Anterior cingulate cortex (tissue), 58 donors: ENCODE data around the gene MTTP.
"Not testable (repeated sequence)": the region's sequence is repeated elsewhere in the genome, so short reads cannot be mapped to it uniquely, and the experiment has no call there.

ENCODE experiments used
- DNase-seq, 58 donors: peaks; one replicate each; lab custom pipeline; 2025; lab: John Stamatoyannopoulos, UW

Gene MTTP

DNA sequence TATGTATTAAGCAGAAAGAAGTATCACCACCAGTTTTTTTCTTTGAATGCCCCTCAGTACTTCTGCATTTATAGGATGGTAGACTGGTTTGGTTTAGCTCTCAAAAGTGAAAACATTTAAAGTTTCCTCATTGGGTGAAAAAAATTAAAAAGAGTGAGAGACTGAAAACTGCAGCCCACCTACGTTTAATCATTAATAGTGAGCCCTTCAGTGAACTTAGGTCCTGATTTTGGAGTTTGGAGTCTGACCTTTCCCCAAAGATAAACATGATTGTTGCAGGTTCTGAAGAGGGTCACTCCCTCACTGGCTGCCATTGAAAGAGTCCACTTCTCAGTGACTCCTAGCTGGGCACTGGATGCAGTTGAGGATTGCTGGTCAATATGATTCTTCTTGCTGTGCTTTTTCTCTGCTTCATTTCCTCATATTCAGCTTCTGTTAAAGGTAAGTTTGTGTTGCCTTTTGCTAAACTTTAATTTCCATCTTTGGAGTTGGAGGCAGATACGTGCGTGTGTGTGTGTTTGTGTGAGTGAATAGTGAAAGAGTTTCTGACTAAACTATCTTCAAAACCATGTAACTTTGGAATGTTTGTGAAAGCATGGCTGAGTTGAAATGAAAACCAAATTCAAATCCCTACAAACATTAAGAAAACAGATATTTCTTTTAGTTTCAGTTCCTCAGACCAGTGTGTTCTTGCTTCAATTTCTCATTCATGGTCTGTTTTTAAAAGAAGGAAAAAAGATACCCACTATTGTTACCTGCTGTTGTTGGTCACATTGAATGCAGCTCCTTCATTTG lies at the start of gene MTTP:
Gene MTTP (plus strand): TSS at position 295 of the 795 bp plus-strand sequence. CDS start 86 bp downstream, at position 381.
- DNase-seq = no peak

DNA sequence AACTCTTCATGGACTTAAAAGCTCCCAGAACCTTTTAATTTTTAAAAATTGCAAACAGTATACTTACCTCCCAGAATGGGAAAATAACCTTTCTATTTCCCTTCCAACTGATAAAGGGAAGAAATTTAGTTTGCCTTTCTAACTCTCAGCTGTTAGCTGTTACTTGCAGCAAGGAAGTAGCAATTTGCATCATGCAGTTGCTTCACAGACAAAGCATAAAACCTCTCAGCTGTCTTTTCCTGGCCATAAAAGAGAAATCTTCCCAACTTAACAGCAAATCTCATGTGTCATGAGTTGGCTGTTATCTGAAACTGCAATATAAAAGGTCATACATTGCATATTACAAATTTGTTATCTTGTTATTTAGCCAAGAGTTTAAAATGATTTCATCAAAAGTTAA lies 45.4 kb upstream of the MTTP start:
- DNase-seq = no peak

DNA sequence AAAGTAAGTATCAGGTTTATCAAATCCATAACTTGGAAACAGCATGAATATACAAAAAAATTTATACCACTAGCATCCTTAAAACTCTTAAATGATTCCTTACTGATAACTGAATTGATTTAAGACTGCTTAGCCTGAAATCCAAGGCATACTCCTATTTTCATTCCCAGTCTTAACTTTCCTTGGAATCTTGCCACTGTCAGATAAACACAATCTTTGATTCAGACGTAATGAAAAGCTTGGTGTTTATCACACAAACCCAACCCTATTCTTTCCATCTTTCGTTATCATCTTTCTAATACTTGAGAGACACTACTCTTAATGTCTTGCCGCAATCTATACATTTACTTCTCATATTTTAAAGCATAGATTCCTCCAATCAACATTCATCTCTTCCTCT lies 44.7 kb upstream of the MTTP start:
- DNase-seq = no peak

DNA sequence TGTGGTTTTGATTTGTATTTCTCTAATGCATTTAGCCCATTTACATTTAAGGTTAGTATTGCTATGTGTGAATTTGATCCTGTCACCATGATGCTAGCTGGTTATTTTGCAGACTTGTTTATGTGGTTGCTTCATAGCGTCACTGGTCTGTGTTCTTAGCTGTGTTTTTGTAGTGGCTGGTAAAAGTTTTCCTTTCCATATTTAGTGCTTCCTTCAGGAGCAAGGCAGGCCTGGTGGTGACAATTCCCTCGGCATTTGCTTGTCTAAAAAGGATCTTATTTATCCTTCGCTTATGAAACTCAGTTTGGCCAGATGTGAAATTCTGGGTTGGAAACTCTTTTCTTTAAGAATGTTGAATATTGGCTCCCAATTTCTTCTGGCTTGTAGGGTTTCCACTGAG lies 39.9 kb upstream of the MTTP start:
- not testable (repeated sequence) for DNase-seq

DNA sequence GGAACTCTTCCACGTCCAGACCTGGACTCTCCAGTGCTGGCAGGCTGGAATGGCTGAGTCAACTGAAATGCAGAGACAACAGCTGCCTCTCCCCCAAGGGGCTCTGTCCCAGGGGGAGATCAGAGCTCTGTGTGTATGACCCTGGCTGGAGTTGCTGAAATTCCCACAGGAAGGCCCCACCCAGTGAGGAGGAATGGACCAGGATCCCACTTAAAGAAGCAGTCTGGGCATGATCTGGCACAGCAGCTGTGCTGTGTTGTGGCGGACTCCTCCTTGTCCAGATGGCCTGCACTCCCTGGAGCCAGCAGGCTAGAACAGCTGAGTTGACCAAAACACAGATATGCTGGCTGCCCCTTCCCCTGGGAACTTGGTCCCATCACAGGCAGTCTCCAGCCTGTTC lies 38.4 kb upstream of the MTTP start:
- DNase-seq = no peak

DNA sequence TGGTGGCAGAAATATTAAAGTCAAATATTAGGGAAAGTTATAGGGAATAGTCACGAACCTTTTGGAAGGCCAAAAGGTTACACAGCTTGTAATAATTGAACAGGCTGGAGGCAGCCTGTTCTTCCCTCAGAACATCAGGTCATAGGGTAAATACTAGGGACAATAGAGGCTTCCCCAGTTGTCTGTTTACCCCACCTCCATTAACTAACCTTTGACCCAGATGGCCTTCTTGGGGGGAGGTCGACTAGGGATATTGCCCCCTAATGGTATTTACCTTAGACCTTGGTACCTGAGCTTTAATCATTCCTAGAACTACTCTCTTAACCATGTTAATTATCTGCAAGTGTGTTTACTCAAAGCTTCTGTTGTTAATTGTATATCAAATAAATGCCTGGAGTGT lies 37.8 kb upstream of the MTTP start:
- no peak for DNase-seq

DNA sequence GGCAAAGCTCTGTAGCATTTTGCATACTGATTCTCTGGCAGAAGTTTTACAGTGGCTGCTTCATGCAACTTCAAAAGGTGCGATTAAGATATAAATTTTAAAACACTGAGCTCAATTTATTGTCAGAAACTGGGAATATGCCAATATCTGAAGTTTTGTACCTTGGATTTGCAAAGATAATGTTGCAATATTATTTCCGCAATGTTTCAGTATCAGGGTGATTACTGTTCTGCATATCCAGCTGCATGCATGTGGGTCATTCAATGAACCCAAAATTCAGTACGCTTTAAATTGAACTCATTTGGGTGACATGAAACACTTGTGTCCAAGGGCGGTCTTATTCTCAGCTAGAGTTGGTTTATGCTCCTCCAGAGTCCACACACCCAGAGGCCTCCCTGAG lies 37.0 kb upstream of the MTTP start:
- DNase-seq = no peak

DNA sequence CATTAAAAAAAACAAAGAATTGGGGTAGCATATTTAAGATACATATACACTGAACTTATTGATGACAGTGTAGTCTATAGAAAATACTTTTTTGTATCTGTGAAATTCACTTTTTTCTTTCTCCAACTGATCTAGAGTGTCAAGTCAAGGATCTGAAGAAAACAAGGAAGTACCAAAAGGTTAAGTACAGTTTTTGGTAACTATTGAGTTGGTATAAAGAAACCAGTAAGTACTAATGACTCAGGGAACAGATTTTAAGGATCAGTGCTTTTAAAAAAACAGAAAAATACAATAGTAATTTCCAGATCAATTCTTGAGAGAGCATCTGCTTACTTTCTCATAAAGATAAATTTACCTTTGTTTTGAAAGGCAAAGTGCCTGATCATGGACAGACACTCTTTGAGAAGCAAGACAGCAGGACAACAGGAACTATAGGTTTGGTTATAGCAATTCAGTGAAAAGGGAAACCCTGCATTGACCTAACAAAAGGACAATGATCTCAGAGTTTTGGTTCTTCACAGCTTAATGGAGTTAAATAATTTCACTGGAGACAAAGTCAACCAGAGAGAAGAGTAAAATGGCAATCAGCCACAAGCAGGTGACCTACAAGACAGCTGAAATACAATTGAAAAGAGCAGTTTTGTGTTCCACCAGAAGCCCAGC lies 34.2 kb upstream of the MTTP start:
- DNase-seq = no peak

DNA sequence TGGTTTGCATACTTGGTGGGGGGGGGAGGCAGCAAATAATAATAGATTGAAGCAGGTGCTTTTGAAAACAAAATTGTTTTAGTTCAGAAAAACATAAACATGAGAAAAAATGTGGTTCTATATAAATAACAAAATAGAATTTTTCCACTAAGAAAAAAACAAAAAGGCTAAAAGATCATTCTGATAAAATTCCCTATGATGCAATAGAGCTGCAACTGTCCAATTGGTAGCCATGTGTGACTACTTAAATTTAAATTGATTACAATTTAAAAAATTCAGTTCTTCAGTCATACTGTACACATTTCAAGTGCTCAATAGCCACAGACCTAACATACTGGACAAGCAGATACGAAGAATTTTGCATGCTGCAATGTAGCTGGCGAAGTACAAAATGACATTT lies 21.8 kb upstream of the MTTP start:
- no peak for DNase-seq

DNA sequence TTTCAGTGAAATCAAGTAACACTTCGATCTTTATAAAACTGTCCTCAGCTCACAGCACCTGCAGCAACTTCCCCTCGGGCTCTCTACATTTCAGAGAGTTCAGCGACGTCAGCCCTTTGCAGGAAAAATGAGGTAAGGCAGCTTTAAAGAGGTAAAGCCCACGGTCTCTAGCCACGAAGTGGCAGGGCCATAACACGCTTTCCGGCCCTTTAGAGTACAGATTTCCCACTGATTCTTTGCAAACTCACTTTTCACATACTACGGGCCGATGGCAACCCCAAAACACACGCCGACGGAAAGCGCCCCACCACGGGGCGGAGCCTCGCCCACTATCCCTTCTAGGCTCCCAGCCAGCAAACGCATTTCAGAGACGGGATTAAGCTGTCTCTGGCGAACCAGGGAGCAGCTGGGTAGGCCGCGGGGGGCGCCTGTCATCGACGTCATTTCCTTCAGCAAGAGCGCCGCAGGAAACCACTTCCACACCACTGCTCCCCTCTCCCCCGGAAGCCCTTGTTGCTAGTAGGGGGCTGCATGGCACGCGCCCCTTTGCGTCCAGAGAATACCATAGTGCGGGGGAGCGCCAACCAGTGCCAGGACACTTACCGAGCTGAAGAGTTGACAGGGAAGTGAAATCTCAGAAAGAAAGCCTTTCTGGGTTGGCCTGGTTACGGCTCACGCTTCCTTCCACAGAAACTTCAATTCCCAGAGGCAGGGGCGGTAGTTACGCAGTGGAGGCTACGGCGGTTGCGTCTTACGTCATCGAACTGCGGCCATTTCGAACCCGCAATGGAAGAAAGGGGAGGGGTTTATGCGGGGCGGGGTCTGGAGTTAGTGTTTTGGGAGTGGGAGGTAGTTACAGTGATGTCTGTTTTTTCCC lies 11.1 kb upstream of the MTTP start, which contains the start of gene TRMT10A:
Gene TRMT10A (minus strand): TSS at position 730 of the 877 bp plus-strand sequence. CDS start 4,701 bp downstream, outside the sequence.
- peak; percentile 86 to 100 (median 97) for DNase-seq

DNA sequence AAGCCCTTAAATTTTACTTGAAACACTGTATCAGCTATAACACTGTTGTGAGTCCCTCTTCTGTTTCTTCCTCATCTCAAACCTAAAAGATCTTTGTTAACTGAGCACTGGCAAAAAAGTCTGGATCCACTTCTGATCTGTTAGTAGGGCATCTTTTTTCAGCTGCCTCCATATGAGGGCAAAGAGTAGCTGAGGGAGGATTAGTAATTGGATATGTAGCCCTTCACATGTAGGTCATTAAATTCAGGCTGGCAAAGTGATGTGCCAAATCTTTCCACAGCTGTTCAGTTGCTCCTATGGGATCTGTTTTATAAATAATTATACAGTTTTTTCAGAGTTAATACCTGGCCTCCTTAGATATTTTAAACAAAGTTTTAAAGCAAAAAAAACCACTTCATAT lies 9.7 kb upstream of the MTTP start:
- DNase-seq = no peak

DNA sequence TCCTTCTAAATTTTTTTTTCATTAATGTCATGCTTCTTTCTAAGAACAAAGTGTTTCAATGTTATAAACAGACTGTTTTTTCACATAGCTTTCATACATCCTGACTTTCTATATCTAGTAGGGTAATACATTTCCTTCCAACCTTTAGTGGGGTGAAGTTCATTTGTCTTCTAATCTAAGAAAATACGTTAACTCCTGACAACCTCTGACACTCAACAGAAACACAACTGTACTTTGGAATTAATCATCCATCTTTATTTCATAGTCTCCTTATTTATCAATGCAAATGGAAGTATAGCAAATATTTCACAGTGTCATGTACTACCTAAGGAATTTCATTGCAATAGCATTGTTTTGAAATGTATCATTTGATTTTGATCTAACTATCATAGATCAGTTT lies 2.7 kb upstream of the MTTP start:
- DNase-seq = no peak

DNA sequence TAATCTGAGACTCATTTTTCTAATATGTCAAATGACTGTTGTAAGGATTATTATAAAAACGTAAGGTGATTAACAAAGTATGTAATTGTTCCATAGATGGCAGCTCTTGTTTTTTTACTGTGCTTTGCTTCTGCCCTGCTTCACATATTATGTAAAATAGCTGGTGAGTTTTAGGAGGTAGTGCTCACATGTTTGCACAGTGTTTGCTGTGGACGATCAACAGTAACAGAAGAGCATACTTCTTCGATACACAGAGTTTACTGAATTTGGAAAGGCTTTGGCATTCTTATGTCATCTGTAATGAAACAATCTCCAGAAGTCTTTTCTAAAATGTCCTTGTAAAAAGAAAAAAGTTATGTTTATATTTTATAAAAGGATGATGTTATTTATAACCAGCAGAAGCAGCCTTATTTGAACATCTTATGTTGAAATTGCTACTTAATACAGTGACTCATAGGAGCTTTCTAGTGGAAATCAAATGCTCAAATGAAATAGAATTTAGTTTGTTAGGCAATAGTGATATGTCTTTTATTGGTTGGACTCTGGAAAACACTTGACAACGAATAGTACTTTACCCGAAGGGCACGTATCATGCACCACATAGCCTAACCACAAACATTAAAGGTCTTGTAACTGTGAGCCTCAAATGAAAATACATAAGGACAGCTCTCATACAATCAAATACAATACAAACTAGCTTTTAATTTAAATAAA lies 1.9 kb upstream of the MTTP start:
- DNase-seq = no peak

DNA sequence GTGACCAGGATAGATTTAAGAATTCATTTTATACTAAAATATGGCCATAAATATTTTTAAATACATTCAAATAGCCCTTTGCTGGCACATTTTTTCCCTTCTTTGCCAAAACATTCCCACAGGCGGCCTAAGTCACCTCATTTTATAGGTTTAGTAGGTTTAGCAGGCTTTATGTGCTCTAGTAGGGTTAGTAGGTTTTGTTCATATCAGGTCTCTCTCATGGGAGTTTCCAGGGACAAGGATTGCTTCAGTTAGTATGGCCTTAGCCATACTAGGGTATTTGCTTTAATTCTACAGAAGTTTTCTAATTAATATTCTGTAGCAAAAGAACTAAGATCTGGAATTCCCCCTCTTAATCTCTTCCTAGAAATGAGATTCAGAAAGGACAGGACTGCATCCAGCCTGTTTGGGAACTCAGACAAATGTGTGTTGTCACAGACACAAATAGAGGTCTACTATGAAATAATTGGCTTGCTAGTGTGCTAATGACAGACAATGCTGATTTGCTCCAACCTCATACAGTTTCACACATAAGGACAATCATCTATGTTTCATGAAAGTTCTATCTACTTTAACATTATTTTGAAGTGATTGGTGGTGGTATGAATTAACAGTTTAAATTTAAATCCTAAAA lies 772 bp upstream of the MTTP start:
- DNase-seq = no peak

DNA sequence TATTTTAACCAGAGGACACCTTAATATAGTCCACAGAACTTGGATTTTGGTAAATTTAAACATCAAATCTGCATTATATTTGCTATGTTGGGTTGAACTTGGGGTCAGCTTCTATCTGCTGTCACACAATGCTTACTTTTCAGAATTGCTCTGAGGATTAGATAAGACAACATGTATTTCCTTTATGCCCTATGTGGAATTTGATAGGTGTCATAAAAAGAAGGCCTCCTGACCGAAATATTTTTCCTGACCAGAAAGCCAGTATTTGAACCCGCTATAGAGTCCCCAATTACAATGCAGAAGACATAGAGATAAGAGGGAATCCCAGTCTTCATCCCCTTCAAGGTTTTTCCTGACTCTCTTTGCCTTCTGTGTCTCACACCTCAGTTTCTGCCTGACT lies 4.1 kb downstream of the MTTP start:
- no peak for DNase-seq

DNA sequence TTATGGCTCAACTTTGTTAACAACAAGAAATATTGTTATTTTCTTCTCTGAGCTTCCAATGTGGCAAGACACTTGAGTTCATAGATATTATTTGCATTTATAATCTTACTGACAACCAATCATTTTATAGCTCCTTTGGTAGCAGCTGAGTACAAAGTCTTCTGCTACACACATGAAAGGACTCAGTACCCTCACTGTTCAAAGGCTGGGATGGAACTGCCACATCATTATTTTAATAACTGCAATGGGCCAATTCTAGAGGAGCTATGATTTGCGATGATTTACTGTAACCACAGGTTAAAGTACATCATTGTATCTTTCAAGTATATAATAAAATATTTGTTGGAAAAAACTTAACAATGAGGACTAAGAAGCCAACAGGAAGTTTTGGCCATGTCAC lies 10.9 kb downstream of the MTTP start:
- no peak for DNase-seq

DNA sequence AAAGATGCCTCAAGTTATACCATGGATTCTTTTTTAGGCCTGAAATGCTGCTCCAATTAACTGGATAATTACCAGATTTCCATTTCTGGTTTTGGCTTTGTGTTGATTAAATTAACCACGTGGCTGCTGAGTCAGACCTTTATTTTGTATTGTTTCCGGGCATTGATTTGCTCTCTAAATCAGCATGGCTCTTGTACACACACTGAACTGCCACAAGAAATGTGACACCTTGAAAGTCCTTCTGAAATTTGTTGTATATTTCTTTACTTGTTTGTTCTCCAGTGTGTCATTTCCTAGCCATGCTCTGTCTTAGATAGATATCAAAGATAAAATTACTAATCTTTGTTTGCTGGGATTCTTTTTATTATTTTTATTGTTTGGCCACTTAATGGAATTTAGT lies 11.7 kb downstream of the MTTP start:
- no peak for DNase-seq

DNA sequence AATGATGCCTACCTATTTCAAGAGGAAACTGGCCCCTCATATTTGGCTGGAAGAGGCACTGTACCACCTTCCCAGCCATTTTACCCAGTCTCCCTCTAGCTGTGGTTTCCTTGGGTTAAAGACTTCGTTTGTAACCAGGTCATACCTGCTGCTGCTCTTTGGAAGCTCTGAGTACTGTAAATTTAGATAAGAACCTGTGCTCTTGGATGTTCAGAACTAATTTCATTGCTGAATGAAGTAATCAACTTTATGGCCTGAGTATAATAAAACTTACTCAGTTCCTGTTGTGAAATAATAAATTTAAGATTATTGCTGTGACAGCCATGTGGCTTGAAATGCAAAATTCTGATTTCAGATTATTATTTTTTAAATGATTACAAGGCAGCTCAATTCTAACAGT lies 12.2 kb downstream of the MTTP start:
- DNase-seq = no peak

DNA sequence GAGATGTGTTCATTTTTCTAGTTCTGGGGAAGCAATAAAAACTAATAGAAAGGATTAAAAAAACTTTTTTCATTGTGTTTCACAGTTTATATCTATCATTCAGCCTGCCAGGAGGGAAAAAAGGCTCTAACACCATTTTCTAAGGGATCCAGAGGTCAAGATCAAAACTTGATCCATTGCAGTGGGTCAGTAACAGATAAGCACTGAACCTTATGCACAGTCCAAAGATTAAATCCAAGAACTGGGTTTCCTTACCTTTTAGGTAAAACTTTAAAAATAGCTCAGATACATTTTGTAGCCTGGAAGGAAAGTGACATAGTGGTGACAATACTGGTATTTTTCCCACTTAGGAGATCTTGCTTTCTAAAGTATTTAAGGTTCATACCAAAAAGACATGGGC lies 12.7 kb downstream of the MTTP start:
- DNase-seq = no peak

DNA sequence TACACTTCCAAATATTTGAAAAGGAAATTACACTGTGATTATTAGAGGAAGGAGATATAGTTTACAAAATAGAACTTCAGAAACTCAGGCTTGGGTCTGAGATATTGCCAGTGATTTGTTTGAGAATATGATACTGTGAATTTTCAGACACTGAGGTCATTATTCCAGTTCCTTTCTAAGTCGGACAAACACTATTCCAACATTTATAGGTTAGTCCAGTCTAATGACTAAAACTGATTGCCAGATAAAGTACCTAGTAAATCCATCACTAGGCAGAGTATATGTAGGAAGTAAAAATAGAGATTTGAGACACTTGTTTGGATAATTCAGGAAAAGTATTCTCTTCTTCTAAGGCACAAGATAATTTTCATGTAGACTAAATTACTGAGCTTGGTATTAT lies 13.2 kb downstream of the MTTP start:
- DNase-seq = no peak
